HG03196 (cell line): ENCODE results near the gene PEX14.

ENCODE experiments used
- ATAC-seq: cut with Tn5 transposase; IDR thresholded peaks from one replicate; pipeline ENCODE4 v1.9.1; 2021; ENCODE audit not compliant: unreplicated experiment

The PEX14 gene

DNA sequence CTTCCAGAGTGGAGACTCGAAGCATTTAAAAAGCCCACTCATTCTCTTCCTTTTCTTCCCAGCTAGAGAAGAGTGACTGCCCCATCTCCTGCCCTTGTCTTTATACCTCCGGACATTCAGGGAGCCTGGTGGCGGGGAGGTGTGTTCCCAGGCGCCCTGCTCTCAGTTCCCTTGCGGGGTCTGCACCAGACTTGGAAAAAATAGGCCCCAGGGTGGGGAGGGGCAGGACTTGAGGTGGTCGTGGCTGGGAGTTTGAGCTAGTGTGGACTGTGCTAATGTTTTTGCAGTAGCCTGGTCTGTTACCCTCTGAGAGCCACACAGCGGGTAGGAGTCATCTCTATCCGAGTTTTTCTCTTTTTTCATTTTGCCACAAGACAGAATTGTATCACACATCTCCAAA is 139.1 kb downstream of the PEX14 start:
- no peak for ATAC-seq

DNA sequence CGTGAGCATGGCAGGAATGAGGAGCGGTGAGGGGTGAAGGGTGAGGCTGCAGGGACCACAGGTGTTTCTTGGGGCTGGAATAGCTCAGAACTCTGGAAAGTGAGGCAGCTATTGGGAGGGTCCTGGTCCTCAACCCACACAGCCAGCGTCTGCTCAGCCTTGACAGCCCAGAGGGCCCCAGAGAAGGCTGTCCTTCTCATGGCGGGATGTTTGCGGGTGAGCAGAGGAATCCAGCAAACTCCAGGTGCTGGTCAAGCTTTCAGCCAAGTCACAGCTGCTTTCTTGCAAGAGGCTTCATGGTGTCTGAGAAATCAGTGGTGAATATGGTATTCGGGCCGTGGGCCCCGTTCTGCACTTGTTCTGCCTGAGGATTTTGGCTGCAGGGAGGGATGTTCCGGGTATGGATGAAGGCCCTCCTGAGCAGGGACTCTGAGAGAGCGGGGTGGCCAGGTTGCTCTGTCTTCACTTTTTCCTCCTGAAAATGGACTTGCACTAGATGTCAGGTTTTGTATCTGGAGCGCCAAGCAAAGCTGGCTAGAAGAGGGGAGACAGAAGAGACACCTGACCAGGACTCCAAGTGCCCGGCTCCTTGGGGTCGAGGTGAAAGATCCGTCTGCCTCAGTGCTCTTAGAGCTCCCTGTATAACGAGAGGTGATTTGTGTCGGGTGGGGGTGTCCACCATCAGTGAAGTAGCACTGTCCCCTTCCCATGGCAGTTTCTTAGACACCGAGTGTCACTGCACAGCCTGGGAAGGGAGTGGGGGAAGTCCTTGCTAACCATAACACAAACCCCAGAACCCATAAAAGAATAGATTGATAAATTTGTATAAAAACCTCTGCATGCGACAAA is 139.9 kb downstream of the PEX14 start:
- ATAC-seq, result no peak

GRCh38 chr1:10615332-10615731 is 140.6 kb downstream of the PEX14 start:
- ATAC-seq, result no peak

DNA sequence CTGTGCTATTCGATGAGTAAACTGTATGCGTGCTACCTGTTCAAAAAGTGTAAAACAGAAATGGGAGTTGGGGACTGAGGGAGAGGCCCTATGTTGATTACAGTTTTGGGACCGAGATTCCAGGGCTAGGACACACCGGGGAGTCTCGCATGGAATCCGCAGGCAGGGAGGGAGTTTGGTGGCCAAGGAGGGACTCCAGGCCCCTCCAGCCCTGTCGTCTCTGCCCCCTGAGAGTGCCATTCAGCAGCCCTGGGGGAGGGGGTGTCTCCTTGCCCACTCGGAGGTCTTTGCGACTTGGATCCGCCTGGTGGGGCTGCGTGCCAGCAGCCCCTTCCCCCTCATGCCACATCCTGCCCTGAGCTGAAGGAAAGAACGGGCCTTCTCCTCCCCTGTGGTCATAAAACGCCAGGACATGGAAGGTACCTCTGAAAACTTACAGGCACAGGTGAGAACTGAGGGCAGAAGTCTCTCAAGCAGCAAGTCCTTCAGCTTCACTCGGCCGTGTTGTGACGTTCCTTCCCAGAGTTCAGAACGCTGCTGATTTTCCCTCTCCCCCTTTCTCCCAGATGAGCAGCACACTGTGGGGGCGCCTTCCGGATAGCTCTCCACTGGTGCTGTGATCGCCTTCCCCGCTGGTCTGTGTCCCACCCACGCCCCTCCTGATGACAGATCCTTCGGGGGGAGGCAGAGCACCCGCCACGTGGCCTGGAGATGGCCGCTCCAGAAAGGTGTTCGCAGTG is 141.4 kb downstream of the PEX14 start:
- no peak for ATAC-seq

DNA sequence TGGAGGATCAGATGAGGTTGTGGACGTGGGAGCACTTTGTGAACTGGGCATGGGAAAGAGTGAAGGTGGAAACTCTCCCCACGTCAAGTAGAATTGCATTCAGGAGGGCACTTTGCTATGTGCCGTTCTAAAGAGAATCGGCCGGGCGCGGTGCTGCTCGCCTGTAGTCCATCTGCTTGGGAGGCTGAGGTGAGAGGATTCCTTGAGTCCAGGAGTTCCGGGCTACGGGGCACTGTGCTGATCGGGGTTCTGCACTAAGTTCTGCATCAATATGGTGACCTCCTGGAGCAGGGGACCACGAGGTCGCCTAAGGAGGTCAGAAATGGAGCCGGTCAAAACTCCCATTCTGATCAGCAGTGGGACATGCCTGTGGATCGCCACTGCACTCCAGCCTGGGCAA is 141.9 kb downstream of the PEX14 start:
- ATAC-seq, result no peak

DNA sequence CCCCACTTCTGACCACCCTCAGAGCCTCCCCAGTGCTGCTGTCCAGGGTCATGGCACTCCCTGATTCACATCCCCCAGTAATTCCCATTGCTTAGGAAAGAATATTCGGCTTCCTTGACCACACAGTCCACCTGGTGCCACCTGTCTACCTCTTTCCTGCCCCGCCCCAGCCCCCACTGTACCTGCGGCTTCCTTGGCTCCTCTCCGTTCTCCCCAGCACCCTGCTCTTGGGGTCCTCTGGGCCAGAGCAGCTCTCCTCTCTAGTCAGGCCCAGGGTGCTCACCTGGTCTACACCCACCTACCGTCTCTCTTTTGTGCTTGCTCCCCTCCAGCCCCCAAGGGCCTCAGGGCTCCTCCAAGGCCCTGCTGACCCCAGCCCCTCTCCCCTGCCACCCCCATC is 142.6 kb downstream of the PEX14 start:
- ATAC-seq, result no peak

- ATAC-seq, result no peak
Observed at GRCh38 chr1:10617931-10618885, 143.5 kb downstream of the PEX14 start.

GRCh38 chr1:10620776-10621175 is 146.0 kb downstream of the PEX14 start:
- ATAC-seq, result no peak

DNA sequence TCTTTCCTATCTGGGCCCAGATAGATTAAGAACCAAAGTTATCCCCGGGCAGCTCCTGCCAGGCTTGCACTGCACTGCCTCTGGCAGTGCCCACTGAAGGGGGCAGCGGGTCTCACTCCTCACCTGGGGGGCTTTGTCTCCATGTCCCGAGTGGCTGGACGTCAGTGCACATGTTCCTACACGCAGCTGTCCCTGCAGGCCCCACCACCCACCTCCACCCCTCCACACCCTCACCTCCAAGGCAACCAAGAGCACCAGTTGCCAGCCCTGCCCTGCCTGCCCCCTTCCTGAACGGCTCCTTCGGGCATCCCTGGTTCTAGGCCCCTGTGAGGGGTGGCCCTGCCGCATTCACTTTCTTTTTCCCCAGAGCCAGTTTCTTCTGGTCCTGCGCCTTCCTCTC is 147.2 kb downstream of the PEX14 start:
- ATAC-seq, result no peak

DNA sequence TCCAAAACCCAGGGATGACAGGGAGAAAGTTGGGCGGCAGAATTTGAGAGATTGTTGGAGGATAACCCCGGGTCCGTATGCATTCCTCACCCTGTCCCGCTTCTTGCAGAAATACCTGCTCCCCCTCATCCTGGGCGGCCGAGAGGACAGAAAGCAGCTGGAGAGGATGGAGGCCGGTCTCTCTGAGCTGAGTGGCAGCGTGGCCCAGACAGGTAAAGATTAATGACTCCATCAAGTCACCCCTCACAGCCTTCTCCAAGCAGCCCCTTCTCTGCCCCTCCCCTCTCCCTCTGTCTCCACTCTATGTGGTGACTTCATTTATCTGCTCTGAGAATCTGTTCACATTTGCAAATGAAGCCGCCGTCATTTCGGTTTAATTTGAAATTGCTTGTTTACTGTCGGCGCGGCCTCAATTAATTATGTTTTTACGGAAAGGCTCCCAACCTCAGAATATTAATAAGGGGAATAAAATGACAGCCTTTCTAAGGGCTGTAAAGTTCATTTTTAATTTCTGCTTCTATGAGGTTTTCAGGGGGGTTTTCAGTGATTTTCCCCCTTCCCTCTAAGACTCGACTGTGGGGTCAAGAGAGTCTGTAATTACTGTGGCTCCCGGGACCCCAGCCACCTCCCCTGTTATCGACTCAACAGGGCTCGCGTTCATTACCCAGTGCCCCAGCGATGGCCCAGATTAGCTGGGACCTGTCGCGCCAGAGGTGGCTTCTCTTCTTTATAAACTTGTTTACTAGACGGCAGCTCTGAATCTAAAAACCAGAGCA is 148.3 kb downstream of the PEX14 start:
- no peak for ATAC-seq

- ATAC-seq, result no peak
Observed at GRCh38 chr1:10623686-10624145, 149.0 kb downstream of the PEX14 start.

DNA sequence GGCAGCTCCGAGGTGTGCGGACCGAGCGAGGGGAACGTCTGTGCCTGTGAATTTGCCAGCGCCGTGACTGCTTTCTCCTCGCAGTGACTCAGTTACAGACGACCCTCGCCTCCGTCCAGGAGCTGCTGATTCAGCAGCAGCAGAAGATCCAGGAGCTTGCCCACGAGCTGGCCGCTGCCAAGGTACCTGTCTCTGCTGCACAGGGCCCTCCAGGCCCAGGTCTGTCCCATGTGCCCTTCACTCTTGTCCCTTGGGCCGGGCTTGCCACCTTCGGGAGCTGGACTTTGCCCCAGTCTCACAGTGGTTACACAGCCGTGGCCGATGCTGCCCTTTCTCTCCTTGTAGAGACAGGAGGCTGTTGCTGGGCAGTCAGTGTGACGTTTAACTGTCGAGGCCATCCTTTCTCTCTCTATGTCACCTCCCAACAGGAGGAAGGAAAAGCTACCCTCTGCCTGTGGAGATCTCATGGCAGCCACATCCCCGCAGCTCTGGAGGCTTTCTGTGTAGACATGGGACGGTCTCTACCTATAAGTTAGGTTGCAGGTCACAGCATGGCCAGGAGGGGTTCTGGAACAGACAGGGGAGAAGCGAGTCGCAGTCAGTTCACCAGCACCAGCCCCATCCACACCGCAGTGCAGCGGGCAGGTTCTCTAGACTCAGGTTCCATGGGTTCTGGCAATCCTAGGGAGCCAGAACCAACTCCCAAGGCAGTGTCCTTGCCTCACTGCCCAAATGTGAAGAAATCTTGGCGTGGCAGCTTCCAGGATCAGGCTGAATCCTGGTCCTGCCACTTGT is 149.7 kb downstream of the PEX14 start:
- no peak for ATAC-seq

DNA sequence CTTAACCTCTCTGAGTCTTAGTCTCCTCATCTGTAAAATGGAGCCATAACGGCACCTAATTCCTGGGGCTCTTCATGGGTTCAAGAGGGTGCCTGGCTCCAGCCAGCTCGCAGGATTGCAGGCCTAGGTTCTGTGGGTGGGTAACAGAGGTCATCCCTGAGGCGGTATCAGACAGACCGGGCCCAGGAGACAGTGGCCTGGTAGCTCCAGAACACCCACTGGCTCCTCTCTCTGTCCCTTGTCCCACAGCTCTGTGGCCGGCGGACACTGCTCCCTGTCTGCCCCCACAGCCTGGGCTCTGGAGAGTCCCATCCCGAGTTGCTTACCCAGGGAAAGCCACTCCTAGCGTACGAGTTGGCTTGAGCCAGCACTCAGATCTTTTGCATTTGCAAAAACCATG is 150.3 kb downstream of the PEX14 start:
- no peak for ATAC-seq

DNA sequence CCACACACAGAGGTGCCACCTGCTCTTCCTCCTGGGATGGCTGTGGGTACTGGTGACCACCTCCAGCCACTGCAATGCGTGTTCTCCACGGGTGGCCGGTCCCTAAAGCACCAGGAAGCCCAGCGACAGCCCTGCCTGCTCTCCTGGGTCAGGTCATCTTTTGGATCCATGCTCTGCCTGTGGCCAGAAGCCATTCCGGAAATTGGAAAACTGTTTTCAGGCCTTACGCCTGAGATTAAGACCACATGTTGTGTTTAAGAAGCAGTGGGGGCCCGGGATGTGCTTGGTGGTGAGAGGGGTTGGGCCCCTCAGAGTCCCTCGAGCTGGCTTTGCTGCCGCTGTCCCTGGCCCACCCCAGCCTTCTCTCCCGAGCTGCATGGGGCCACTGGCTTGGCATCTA is 150.8 kb downstream of the PEX14 start:
- ATAC-seq, result no peak

DNA sequence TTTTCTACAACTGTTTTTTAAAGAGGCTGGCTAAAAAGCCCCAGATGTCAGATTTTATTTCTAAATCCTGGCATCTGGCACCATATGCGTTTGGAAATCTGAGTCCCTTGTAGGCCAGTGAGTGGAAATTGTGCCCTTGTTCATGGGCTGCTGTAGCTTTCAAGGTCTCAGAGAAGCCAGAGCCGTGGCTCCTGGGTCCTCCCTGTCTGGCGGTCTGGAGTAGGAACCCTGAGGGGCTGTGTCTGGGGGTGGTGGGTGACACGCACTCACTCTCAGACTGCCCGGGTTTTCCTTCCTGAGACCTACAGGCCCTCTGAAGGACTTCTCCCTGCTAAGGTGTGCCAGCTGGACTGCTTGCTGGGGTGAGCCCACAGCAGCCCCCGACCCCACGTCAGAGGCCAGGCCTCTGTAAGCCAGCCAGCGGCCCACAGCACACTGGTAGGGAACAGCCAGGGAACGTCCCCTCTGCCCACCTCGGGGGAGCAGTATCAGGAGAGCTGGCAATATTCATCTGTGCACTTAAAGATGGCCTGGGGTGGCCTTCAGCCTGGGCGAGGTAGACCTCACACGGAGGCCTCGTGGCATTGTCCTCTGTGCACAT is 151.5 kb downstream of the PEX14 start:
- no peak for ATAC-seq

DNA sequence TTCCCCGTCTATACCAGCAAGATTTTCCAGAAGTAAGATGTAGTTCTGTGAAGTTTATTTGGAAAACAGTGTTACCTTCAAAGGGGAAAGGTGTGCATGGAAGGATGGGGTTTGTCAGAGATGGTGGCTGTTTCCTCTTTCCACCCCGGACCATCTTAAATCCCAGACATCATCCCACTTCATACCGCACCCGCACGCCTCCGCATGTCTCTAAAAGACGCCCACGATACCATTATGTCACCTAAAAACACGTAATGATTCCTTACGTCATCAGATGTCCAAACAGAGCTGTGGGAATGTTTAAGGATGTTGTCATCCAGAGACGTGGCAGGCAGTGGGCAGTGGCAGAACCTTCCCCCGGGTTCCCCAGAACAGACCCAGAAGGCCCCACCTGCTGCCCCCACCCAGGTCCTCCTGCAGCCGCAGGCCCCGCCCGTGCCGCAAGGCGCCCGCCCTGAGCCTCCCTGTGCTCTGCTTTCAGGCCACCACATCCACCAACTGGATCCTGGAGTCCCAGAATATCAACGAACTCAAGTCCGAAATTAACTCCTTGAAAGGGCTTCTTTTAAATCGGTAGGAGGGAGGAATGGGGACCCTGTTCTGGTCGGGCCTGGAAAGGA is 152.2 kb downstream of the PEX14 start:
- ATAC-seq, result no peak

GRCh38 chr1:10628685-10629084 is 153.9 kb downstream of the PEX14 start:
- ATAC-seq, result no peak

- no peak for ATAC-seq
Observed at GRCh38 chr1:10629091-10629815, 154.5 kb downstream of the PEX14 start.
